GM21447 (cell line): Measurements from ENCODE around the gene ZNF304.
A peak's percentile ranks its signal among the peaks of the same experiment; 100 is the strongest.
"Not testable (repeated sequence)": the region's sequence is repeated elsewhere in the genome, so short reads cannot be mapped to it uniquely, and the experiment has no call there.

ENCODE experiments used
- ATAC-seq: cut with Tn5 transposase; IDR thresholded peaks from one replicate; pipeline ENCODE4 v1.9.1; 2021; ENCODE audit not compliant: unreplicated experiment

The ZNF304 gene

GRCh38 chr19:57359300-57359699 lies 8.2 kb downstream of the ZNF304 start:
- ATAC-seq: no peak

- no peak for ATAC-seq
These were observed 11.3 kb downstream of the ZNF304 start for GRCh38 chr19:57362419-57362818.

- ATAC-seq: peak; percentile 93
These were observed 12.1 kb downstream of the ZNF304 start, which contains the start of the genes TRAPPC2B and ZNF547 for GRCh38 chr19:57362997-57363687. Gene TRAPPC2B (plus strand): TSS chr19:57363551. CDS start chr19:57364834, 1,283 bp downstream. Gene ZNF547 (plus strand): TSS chr19:57363551. CDS start chr19:57368556, 5,005 bp downstream.

GRCh38 chr19:57363688-57364181 lies 12.7 kb downstream of the ZNF304 start:
- ATAC-seq: no peak

- ATAC-seq: no peak
These were observed 15.7 kb downstream of the ZNF304 start for GRCh38 chr19:57366776-57367175.

GRCh38 chr19:57374179-57374578 lies 23.1 kb downstream of the ZNF304 start:
- ATAC-seq: no peak

- ATAC-seq: not testable (repeated sequence)
These were observed 23.6 kb downstream of the ZNF304 start for GRCh38 chr19:57374647-57375046.

- no peak for ATAC-seq
These were observed 25.1 kb downstream of the ZNF304 start for GRCh38 chr19:57376151-57376550.

GRCh38 chr19:57377498-57378146 lies 26.6 kb downstream of the ZNF304 start:
- no peak for ATAC-seq

- no peak for ATAC-seq
These were observed 29.9 kb downstream of the ZNF304 start for GRCh38 chr19:57380923-57381322.

- no peak for ATAC-seq
These were observed 31.9 kb downstream of the ZNF304 start for GRCh38 chr19:57382806-57383488.

GRCh38 chr19:57389194-57389729 lies 38.2 kb downstream of the ZNF304 start:
- ATAC-seq: no peak

GRCh38 chr19:57389730-57390598 lies 38.9 kb downstream of the ZNF304 start, which contains the start of gene ZNF548:
Gene ZNF548 (plus strand): TSS chr19:57389854. CDS start chr19:57390100, 246 bp downstream.
- ATAC-seq: peak; percentile 99

GRCh38 chr19:57395710-57396109 lies 44.6 kb downstream of the ZNF304 start:
- ATAC-seq: no peak

GRCh38 chr19:57398868-57399267 lies 47.8 kb downstream of the ZNF304 start:
- ATAC-seq: no peak

- ATAC-seq: no peak
These were observed 52.9 kb downstream of the ZNF304 start for GRCh38 chr19:57403737-57404563.

- ATAC-seq: no peak
These were observed 55.5 kb downstream of the ZNF304 start for GRCh38 chr19:57406516-57407123.
